ENCODE results near the gene KRI1.

DNA sequence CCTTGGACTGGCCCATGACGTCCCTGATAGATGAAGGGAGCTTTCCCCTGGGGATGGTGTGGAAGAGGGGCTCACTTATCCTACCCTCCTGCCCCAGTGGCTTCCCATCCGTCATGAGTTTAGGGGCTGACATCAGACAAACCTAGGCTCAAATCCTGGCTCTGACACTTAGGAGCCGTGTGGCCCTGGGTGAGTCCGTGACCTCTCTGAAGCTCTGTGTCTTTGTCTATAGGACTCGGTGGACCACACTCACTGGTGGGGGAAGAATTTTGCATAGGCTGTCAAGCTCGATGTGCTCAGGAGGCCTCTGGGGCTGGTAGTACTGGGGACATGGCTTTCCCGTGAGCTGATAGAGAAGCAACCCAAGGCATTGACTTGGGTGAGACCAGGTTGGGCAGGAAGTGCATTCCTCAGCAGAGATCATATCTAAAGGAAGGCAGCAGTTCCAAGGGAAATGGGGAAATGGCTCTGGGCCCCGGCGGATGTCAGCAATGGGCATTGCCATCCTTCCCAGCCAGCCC lies 38.7 kb upstream of the KRI1 start:
- TF ChIP-seq, protein P1, sequence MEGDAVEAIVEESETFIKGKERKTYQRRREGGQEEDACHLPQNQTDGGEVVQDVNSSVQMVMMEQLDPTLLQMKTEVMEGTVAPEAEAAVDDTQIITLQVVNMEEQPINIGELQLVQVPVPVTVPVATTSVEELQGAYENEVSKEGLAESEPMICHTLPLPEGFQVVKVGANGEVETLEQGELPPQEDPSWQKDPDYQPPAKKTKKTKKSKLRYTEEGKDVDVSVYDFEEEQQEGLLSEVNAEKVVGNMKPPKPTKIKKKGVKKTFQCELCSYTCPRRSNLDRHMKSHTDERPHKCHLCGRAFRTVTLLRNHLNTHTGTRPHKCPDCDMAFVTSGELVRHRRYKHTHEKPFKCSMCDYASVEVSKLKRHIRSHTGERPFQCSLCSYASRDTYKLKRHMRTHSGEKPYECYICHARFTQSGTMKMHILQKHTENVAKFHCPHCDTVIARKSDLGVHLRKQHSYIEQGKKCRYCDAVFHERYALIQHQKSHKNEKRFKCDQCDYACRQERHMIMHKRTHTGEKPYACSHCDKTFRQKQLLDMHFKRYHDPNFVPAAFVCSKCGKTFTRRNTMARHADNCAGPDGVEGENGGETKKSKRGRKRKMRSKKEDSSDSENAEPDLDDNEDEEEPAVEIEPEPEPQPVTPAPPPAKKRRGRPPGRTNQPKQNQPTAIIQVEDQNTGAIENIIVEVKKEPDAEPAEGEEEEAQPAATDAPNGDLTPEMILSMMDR (IDR thresholded peaks at IDR 0.05; ENCODE audit: control extremely low read depth in 1 of 3, insufficient read depth in 1 of 3, low read depth in 1 of 3, low read length in 3 of 3): no peak
- no peak for TF ChIP-seq CREB1 (IDR thresholded peaks at IDR 0.05)
- no peak for TF ChIP-seq EP300 (IDR thresholded peaks at IDR 0.05; ENCODE audit: borderline replicate concordance in 1 of 2, low read depth in 2 of 2, low read length in 2 of 2)
